Suppressor macrophage treated with lipopolysaccharide for 4 hours (primary cell): Measurements from ENCODE around the gene SYT1.

Experiments used
- DNase-seq: peaks from one replicate; pipeline ENCODE4 v3.0.0-alpha.2; 2020

SYT1 gene

GRCh38 chr12:79366374-79366773, 501.8 kb downstream of the SYT1 start:
- no peak for DNase-seq

- DNase-seq, result no peak
These were observed 502.5 kb downstream of the SYT1 start for GRCh38 chr12:79367032-79367589.

GRCh38 chr12:79370021-79370420, 505.4 kb downstream of the SYT1 start:
- no peak for DNase-seq

- DNase-seq, result no peak
These were observed 506.7 kb downstream of the SYT1 start for GRCh38 chr12:79371226-79371625.

GRCh38 chr12:79373896-79374499, 509.4 kb downstream of the SYT1 start:
- peak; percentile 16 for DNase-seq

GRCh38 chr12:79374545-79374944, 510.0 kb downstream of the SYT1 start:
- DNase-seq, result no peak

GRCh38 chr12:79375050-79375449, 510.5 kb downstream of the SYT1 start:
- no peak for DNase-seq

GRCh38 chr12:79378496-79378895, 513.9 kb downstream of the SYT1 start:
- DNase-seq, result no peak

- no peak for DNase-seq
These were observed 515.8 kb downstream of the SYT1 start for GRCh38 chr12:79380402-79380801.

- DNase-seq, result no peak
These were observed 517.0 kb downstream of the SYT1 start for GRCh38 chr12:79381248-79382208.

GRCh38 chr12:79384551-79384950, 520.0 kb downstream of the SYT1 start:
- no peak for DNase-seq

GRCh38 chr12:79388011-79388410, 523.4 kb downstream of the SYT1 start:
- DNase-seq, result no peak

- no peak for DNase-seq
These were observed 529.3 kb downstream of the SYT1 start for GRCh38 chr12:79393842-79394241.

- no peak for DNase-seq
These were observed 533.0 kb downstream of the SYT1 start for GRCh38 chr12:79397609-79398008.

GRCh38 chr12:79400481-79400880, 535.9 kb downstream of the SYT1 start:
- DNase-seq, result no peak

- no peak for DNase-seq
These were observed 538.0 kb downstream of the SYT1 start for GRCh38 chr12:79402606-79403005.

- DNase-seq, result no peak
These were observed 542.4 kb downstream of the SYT1 start for GRCh38 chr12:79406993-79407392.

- peak; percentile 2 for DNase-seq
These were observed 543.4 kb downstream of the SYT1 start for GRCh38 chr12:79407671-79408622.

GRCh38 chr12:79408689-79409088, 544.1 kb downstream of the SYT1 start:
- no peak for DNase-seq

GRCh38 chr12:79409562-79409961, 545.0 kb downstream of the SYT1 start:
- no peak for DNase-seq

- no peak for DNase-seq
These were observed 547.2 kb downstream of the SYT1 start for GRCh38 chr12:79411791-79412190.

GRCh38 chr12:79413796-79414195, 549.2 kb downstream of the SYT1 start:
- DNase-seq, result no peak

GRCh38 chr12:79414252-79414651, 549.7 kb downstream of the SYT1 start:
- no peak for DNase-seq
